ENCODE data around the gene OR10H4. TPM values are rescaled to one million over a fixed set of nuclear protein-coding genes. Genes with fewer than 3 reads are reported as not detected.
A peak's percentile ranks its signal among the peaks of the same experiment; 100 is the strongest.
"Not testable (repeated sequence)": the region's sequence is repeated elsewhere in the genome, so short reads cannot be mapped to it uniquely, and the experiment has no call there.

Gene OR10H4, protein sequence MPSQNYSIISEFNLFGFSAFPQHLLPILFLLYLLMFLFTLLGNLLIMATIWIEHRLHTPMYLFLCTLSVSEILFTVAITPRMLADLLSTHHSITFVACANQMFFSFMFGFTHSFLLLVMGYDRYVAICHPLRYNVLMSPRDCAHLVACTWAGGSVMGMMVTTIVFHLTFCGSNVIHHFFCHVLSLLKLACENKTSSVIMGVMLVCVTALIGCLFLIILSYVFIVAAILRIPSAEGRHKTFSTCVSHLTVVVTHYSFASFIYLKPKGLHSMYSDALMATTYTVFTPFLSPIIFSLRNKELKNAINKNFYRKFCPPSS
- not detected for total RNA-seq

DNA sequence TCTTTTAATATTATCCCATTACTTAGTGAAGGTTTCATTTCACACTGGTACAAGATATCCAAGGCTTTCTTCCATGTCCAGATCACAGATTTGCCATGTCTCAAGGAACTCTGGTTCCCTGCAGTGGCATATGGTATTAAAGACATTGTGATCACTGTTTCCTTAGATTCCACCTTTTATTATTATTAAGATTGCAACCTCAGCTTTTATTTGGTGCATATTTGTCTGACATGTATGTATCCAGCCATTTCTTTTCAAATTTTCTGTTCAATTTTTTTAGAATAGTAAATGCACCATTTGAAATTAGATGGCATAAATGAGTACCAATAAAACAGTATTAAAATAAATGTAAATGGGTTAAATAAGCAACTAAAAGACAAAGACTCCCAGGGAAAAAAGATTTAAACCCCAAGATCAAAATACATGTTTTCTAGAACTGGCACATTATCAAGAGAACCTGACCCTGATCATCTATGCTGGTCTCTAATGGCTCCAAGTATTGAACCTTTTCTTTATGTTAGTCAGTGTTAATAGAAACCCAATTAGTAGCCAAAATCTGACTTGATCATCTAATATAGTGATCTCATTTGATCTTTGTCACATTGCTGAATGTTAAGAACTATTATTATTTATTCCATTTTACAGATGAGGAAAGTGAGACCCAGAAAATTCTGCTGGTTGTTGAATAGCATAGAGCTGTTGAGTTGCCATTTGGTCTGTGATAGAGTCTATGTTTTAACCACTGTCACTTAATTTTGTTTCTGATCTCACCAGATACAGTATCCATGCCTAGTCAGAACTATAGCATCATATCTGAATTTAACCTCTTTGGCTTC lies at the start of gene OR10H4:
Gene OR10H4, plus strand, starts transcription at position 786 of the 836 bp plus-strand sequence. Its CDS starts 0 bp downstream, at position 786.
- CTCF ChIA-PET: no interaction called here
- Mint-ChIP-seq H3K36me3 (peaks cover 4% of the 10 kb centered on the region), H3K9me3 (ENCODE audit: low read depth) (peaks cover 10% of the 10 kb centered on the region), H3K4me1 (no peaks in the 10 kb centered on the region), H3K4me3 (no peak within 1 kb of the TSS), H3K27ac (no peak within 1 kb of the TSS), H3K27me3 (peaks cover 27% of the 10 kb centered on the region)
- no peak for ATAC-seq
- DNase-seq: no peak

DNA sequence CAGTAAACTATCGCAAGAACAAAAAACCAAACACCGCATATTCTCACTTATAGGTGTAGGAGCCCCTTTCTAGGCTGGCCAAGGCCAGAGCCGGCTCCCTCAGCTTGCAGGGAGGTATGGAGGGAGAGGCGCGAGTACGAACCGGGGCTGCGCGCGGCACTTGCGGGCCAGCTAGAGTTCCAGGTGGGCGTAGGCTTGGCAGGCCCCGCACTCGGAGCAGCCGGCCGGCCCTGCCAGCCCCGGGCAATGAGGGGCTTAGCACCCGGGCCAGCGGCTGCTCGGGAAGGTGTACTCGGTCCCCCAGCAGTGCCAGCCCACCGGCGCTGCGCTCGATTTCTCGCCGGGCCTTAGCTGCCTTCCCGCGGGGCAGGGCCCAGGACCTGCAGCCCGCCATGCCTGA lies 49.2 kb upstream of the OR10H4 start:
- H3K27me3 Mint-ChIP-seq: peaks cover 29% of the 10 kb centered on the region
- H3K36me3 Mint-ChIP-seq; H3K4me3 Mint-ChIP-seq; H3K4me1 Mint-ChIP-seq; ATAC-seq; H3K27ac Mint-ChIP-seq; DNase-seq; H3K9me3 Mint-ChIP-seq (ENCODE audit: low read depth): not testable (repeated sequence)
- CTCF ChIA-PET: interaction anchor here (1.3 kb wide), 1 partner anchor 11 kb away, joined by 4 read pairs; no protein-coding TSS in a partner anchor

DNA sequence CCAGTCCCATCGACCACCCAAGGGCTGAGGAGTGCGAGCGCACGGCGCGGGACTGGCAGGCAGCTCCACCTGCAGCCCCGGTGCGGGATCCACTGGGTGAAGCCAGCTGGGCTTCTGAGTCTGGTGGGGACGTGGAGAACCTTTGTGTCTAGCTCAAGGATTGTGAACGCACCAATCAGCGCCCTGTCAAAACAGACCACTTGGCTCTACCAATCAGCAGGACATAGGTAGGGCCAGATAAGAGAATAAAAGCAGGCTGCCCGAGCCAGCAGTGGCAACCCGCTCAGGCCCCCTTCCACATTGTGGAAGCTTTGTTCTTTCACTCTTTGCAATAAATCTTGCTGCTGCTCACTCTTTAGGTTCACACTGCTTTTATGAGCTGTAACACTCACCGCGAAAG lies 48.8 kb upstream of the OR10H4 start:
- DNase-seq; H3K36me3 Mint-ChIP-seq; H3K27ac Mint-ChIP-seq; H3K9me3 Mint-ChIP-seq (ENCODE audit: low read depth); ATAC-seq; H3K4me1 Mint-ChIP-seq: not testable (repeated sequence)
- CTCF ChIA-PET: interaction anchor here (1.2 to 1.3 kb wide), 2 partner anchors 11 to 270 kb away, joined by 4 read pairs; no protein-coding TSS in a partner anchor
- peak overlapping the region; percentile 33 for H3K4me3 Mint-ChIP-seq
- peaks cover 33% of the 10 kb centered on the region for H3K27me3 Mint-ChIP-seq

DNA sequence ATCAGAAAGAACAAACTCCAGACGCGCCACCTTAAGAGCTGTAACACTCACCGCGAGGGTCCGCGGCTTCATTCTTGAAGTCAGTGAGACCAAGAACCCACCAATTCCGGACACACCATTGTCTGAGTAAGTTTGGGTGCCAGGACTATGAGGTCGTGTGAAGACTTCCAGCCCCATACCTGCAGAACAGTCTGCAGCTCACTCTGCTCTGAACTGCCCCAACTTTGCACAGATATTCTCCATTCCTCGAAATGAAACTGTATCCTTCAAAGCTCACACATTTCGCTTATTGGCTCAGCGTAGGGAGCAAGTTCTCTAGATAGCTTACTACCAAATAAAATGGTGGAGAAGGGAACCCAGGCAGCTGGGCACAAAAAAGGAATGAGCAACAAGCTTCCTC lies 48.3 kb upstream of the OR10H4 start:
- Mint-ChIP-seq H3K27me3 (peaks cover 37% of the 10 kb centered on the region), H3K27ac (no peak overlapping the region), H3K4me3 (peak overlapping the region; percentile 33), H3K36me3 (no peaks in the 10 kb centered on the region), H3K4me1 (peaks cover 8% of the 10 kb centered on the region), H3K9me3 (ENCODE audit: low read depth) (no peaks in the 10 kb centered on the region)
- DNase-seq: no peak
- no peak for ATAC-seq
- CTCF ChIA-PET: interaction anchor here (1.2 to 1.3 kb wide), 2 partner anchors 10 to 271 kb away, joined by 4 read pairs; no protein-coding TSS in a partner anchor

DNA sequence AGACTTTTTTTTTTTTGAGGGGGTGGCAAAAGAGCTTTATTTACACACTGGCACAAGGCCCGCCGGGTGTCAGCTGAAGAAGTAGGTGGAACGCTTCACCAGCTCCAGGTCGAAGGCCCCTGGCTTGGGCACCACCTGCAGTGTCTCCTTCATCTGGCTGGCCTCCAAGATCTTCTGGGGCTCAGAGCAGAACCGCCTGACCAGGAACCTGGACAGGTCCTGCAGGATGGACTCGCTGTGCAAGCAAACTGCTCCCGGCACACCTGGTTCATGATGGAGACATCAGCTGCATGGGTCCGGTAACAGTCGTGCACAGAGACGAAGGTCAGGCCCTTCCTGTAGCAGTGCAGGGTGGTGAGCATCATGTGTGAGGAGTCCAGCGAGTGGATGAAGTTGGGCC lies 46.6 kb upstream of the OR10H4 start:
- Mint-ChIP-seq H3K27ac (no peak overlapping the region), H3K27me3 (peaks cover 45% of the 10 kb centered on the region), H3K9me3 (ENCODE audit: low read depth) (no peaks in the 10 kb centered on the region), H3K4me3 (no peak overlapping the region), H3K4me1 (peaks cover 8% of the 10 kb centered on the region), H3K36me3 (no peaks in the 10 kb centered on the region)
- CTCF ChIA-PET: interaction anchor here (0.6 kb wide), 1 partner anchor 777 kb away, joined by 3 read pairs; a partner anchor contains a TSS
- no peak for ATAC-seq
- DNase-seq: no peak

DNA sequence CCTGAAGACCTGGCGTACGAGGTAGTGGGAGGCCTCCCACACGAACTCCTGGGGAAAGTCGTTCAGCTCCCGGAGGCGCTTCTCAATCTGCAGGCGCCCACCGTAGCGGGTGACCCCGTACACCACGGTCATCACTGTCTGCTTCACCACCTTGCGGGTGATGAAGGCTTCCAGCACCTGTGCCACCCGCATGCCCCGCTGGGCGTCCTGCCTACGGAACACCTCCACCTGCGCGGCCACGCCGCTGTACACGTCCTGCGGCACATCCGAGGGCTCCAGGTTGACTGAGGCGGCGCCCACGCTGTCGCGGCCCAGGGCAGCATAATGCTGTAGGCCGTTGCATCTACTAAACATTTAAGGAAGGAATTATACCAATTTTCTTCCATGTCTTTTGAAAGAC lies 45.9 kb upstream of the OR10H4 start:
- H3K36me3 Mint-ChIP-seq; CTCF ChIA-PET; DNase-seq; H3K4me1 Mint-ChIP-seq; ATAC-seq; H3K4me3 Mint-ChIP-seq; H3K9me3 Mint-ChIP-seq (ENCODE audit: low read depth); H3K27ac Mint-ChIP-seq: not testable (repeated sequence)
- peaks cover 47% of the 10 kb centered on the region for H3K27me3 Mint-ChIP-seq

DNA sequence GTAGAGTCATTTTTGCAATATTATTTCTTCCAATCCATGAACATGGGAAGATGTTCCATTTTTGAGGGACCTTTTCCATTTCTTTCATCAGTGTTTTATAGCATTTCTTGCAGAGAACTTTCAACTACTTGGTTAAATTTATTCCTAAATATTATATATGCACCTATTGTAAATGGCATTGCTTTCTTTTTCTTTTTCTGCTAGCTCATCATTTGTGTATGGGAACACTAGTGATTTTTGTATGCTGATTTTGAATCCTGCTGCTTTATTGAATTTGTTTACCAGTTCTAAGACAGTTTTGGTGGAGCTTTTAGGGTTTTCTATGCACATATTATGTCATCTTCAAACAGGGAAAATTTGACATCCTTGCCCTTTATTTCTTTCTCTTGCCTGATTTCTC lies 43.8 kb upstream of the OR10H4 start:
- CTCF ChIA-PET: no interaction called here
- ATAC-seq (no peak), DNase-seq (no peak)
- H3K36me3 Mint-ChIP-seq: no peaks in the 10 kb centered on the region
- H3K9me3 Mint-ChIP-seq (ENCODE audit: low read depth): no peaks in the 10 kb centered on the region
- H3K27ac Mint-ChIP-seq: no peak overlapping the region
- H3K4me3 Mint-ChIP-seq: no peak overlapping the region
- peaks cover 59% of the 10 kb centered on the region for H3K27me3 Mint-ChIP-seq
- peaks cover 7% of the 10 kb centered on the region for H3K4me1 Mint-ChIP-seq

DNA sequence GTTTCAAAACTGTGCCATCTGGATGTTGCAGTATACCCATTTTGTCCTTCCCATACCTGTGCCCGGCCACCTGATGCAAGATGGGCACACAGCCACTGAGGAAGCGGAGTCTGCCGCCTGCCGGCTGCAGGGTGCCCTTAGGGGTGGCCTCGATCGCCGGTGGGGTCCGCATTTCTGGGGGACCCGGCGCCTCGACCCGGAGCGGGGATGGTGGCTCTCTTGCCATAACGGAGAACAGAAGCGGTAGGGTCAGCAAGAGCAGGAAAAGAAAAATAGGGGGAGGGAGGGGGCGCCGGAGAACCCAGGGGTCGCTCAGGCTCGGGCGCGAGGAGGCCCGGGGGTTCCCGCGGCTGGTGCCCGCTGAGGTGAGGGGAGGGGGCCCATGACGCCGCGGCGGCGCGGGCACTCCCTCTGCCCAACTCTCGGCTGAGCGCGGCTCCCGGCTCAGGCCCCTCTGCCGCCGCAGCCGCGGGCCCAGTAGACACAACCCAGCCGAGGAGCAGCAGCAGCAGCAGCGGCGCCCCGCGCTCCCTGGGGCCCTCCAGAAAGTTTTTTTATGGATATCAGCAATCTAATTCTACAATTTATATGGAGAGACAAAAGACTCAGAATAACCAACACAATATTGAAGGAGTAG lies 37.1 kb upstream of the OR10H4 start:
- Mint-ChIP-seq H3K4me3 (no peak overlapping the region), H3K4me1 (no peaks in the 10 kb centered on the region), H3K27ac (no peak overlapping the region), H3K27me3 (peaks cover 58% of the 10 kb centered on the region), H3K36me3 (no peaks in the 10 kb centered on the region), H3K9me3 (ENCODE audit: low read depth) (peaks cover 3% of the 10 kb centered on the region)
- DNase-seq (no peak), ATAC-seq (no peak)
- CTCF ChIA-PET: interaction anchor here (1.1 kb wide), 1 partner anchor 12 kb away, joined by 4 read pairs; no protein-coding TSS in a partner anchor

DNA sequence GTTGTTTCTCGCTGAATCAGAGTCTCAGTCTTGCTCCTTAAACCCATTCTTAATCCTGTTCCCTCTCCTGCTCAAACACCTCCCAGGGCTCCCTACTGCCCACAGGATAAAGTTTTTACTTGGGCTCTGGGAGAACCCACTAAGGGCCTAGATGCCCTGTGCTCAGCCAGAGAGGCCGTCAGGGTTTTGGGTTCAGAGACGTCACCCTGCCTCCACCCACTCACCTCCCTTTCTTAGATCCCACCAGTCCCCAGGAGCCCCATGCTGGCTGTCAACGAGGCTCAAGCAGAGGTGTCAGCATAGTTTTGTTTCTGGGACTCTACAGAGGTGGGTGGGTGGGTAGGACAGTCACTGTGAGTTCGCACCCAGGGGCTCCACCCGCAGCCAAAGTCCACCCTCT lies 35.4 kb upstream of the OR10H4 start:
- peaks cover 3% of the 10 kb centered on the region for H3K9me3 Mint-ChIP-seq (ENCODE audit: low read depth)
- DNase-seq (no peak), ATAC-seq (no peak)
- no peak overlapping the region for H3K4me3 Mint-ChIP-seq
- H3K27me3 Mint-ChIP-seq: peaks cover 63% of the 10 kb centered on the region
- no peaks in the 10 kb centered on the region for H3K4me1 Mint-ChIP-seq
- CTCF ChIA-PET: no interaction called here
- no peak overlapping the region for H3K27ac Mint-ChIP-seq
- H3K36me3 Mint-ChIP-seq: no peaks in the 10 kb centered on the region

DNA sequence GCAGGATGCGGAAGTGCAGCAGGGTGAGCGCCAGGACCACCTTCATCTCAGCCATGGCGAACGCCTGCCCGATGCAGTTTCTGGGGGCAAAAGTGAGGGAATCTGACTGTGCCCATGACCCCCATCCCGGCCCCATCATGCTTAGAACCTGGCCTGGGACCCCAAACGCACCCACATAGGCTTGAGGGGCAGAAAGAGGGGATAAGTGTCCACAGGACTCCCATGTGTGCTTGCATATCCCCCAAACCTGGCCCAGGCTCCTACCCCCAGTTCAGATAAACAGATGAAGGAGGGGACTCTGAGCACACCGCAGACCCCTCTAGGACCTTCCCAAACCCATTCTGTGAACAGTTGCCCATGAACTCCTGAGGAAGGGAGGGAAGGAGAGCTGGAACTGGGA lies 35.0 kb upstream of the OR10H4 start:
- DNase-seq (no peak), ATAC-seq (no peak)
- Mint-ChIP-seq H3K4me1 (no peaks in the 10 kb centered on the region), H3K4me3 (no peak overlapping the region), H3K36me3 (no peaks in the 10 kb centered on the region), H3K27me3 (peaks cover 58% of the 10 kb centered on the region), H3K9me3 (ENCODE audit: low read depth) (peaks cover 3% of the 10 kb centered on the region), H3K27ac (no peak overlapping the region)
- CTCF ChIA-PET: no interaction called here

DNA sequence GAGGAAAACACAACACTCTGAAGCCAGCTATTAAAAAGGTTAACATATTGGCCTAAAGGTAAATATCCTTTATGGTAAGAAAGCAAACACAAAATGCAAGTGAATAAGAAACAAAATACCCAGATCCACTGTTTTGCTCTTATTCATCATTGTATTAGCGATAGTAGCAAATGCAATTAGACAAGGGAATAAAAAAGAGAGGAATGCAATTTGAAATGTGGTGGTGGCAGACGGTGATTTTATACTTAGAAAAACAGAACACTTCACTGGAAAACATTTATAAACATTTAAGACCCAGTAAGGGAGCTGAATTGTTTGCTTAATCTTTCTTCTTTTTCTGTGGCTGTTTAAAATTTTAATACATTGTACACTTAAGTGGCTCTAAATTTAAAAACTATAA lies 33.7 kb upstream of the OR10H4 start:
- no peak for ATAC-seq
- Mint-ChIP-seq H3K4me3 (no peak overlapping the region), H3K36me3 (no peaks in the 10 kb centered on the region), H3K27me3 (peaks cover 48% of the 10 kb centered on the region), H3K4me1 (no peaks in the 10 kb centered on the region), H3K27ac (no peak overlapping the region), H3K9me3 (ENCODE audit: low read depth) (peaks cover 3% of the 10 kb centered on the region)
- CTCF ChIA-PET: no interaction called here
- no peak for DNase-seq

DNA sequence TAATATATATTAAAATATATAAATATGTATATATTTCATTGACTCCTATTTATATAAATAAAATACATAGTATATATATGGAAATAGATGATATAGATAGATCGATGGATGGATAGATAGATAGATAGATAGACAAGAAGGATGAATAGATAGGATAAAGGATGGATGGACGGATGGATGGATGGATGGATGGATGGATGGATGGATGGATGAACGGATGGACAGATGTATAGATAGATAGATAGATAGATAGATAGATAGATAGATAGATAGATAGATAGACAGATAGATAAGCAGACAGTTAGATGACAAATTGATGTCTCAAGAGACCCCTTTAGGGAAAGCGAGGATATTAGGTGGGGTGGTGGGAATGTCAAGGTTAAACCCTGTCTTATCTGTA lies 29.6 kb upstream of the OR10H4 start:
- Mint-ChIP-seq H3K4me3 (no peak overlapping the region), H3K9me3 (ENCODE audit: low read depth) (peaks cover 3% of the 10 kb centered on the region), H3K27ac (no peak overlapping the region), H3K36me3 (no peaks in the 10 kb centered on the region), H3K27me3 (peaks cover 34% of the 10 kb centered on the region), H3K4me1 (no peaks in the 10 kb centered on the region)
- CTCF ChIA-PET: no interaction called here
- DNase-seq: no peak
- ATAC-seq: no peak

DNA sequence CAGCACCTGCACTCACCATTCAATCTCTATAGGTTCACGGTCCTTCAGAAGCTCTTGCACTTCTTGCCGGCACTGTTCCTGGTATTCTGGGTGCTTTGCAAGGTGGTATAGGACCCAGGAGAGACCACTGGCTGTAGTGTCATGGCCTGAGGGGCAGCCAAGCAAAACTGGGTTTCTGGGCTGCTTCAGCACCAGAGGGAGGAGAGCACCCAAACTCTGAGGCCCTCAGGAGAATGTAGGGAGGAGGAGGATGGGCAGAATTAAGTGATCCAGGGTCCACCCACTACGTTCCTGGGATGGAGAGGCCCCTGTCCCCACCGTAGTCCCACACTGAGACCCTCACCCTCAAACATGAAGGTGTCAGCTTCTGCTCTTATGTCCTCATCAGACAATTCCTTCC lies 26.8 kb upstream of the OR10H4 start:
- DNase-seq (no peak), ATAC-seq (no peak)
- H3K27ac Mint-ChIP-seq: no peak overlapping the region
- H3K4me3 Mint-ChIP-seq: no peak overlapping the region
- H3K9me3 Mint-ChIP-seq (ENCODE audit: low read depth): no peaks in the 10 kb centered on the region
- CTCF ChIA-PET: no interaction called here
- no peaks in the 10 kb centered on the region for H3K4me1 Mint-ChIP-seq
- peaks cover 23% of the 10 kb centered on the region for H3K27me3 Mint-ChIP-seq
- no peaks in the 10 kb centered on the region for H3K36me3 Mint-ChIP-seq
